Activated CD4-positive, alpha-beta T cell treated with anti-CD3 and anti-CD28 coated beads for 4 hours (primary cell): ENCODE measurements around the gene KRT16.
"Not testable (repeated sequence)": the region's sequence is repeated elsewhere in the genome, so short reads cannot be mapped to it uniquely, and the experiment has no call there.

Source experiments
- DNase-seq, 2 donors: peaks; one replicate each; pipeline ENCODE4 v3.0.0-alpha.2; 2020

Gene KRT16

DNA sequence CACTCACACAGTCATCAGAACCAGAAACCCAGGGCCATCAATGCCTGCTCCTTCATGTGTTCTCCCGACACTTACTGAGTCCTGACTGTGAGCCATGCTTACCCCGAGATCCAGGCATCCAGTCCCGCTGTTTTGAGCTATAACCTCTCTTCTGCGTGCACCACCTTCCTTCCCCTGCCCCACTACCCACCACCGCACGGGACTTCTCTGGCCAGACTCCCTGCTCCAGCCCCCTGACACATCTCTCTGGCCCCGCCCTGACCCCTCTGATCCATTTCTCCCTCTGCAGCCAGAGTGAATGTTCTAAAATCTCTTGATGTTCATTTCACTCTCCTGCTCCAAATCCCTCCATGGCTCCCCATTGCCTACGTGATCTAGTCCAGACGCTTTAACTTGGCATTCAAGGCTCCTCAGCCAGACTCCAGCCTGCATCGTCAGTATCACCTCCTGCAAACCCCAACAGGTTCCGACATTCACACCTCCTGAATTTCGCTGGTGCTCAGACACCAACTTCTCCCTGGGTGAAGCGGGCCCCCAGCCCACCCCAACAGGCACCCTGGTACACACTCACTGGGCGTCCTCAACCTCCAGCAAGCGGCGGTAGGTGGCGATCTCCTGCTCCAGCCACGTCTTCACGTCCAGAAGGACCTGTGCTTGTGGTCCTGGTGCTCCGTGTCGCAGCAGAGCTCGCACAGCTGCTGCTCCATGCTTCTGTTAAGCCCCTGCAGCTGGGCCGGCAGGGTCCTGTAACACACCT, 14.9 kb upstream of the KRT16 start:
- no peak for DNase-seq

DNA sequence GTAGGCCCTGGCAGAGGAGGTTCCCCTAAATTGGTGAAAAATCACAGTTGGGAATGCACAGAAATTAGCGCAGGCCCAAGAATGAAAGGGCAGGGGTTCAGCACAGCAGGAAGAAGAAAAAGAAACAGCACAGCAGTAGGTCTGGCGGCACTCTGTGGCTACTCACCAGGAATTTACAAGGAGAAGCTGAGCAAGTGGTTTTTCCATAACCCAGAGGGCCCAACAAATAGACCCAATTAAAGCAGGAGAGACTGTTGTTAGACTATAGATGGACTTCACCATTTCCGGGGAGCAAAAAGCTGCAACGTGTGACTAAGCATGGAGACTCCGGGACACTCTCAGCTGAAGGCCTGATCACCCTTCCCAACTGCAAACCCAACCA, 14.3 kb upstream of the KRT16 start:
- DNase-seq = not testable (repeated sequence)

- DNase-seq = not testable (repeated sequence)
Measured at GRCh38 chr17:41626028-41626913, 13.7 kb upstream of the KRT16 start.

DNA sequence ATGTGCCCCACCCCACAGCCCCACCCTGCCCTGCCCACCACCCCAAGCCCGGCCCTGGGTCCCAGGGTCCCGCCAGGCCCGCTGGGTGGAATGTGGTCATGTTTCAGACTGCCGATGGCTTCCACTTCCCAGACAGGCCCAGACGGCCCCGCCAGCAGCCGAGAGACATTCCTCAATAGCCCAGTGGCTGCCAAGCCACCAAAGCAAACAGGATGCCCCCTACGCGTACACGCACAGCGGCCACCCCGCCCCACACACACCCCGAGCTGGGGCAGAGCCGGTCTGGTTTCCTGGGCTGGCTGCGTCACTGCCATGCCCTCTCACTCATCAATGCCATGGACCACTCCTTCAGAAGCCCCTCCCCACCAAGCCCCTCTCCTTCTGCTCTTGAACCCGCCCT, 13.0 kb upstream of the KRT16 start:
- no peak for DNase-seq

GRCh38 chr17:41624208-41625101, 11.9 kb upstream of the KRT16 start, which contains the start of gene KRT17:
KRT17 (minus strand) TSS chr17:41624575; CDS start chr17:41624509, 66 bp downstream.
- DNase-seq = no peak

GRCh38 chr17:41623184-41623861, 10.8 kb upstream of the KRT16 start:
- not testable (repeated sequence) for DNase-seq

DNA sequence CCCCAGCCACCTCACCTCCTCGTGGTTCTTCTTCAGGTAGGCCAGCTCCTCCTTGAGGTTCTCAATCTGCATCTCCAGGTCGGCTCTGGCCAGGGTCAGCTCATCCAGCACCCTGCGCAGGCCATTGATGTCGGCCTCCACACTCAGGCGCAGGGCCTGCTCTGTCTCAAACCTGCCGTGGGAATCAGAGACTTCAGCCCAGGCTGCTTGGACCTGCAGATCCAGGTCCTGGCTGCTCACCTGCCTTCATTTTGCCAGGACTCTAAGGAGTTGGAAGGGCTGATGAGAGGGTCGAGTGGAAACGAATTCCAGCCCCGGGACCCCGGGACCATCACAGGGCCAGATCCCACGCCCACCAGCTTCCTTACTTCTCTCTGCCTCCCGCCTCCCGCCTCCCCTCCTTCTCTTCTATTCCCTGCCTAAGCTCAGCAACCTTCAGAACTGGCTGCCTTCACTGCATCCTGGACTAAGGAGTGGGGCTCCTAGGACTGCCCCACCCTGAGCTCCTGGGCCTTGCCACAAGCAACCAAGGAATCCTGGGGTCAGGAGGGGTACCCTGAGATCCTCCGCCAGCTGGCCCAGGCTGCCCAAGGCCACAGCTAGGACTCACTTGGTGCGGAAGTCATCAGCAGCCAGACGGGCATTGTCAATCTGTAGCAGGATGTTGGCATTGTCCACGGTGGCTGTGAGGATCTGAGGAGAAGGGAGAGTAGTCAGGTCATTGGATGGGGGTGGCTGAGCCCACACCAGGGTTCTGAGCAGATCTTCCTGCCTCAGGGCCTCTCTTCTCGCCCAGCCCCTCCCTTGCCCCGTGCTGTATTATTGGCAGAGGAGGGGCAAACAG, 10.0 kb upstream of the KRT16 start:
- DNase-seq = not testable (repeated sequence)

DNA sequence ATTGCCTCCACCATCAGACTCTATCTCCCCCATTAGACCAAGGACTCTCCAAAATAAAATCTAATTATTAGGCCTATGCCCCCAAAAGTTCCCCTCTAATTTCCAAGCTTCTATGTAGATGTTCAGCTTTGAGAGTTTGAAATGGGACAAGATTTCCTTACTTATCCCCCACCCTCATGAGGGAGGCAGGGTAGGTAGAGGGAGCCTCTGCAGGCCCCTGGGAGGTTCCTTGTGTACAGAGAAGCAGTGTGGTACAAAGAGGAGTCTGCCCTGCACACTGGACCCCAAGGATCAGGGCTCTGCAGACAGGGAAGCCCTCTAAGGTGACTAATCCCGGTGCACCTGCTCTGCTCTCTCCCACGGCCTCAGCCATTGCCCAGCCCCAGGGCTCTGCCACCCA, 9.3 kb upstream of the KRT16 start:
- DNase-seq = no peak

- not testable (repeated sequence) for DNase-seq
Measured at GRCh38 chr17:41621435-41621817, 8.9 kb upstream of the KRT16 start.

DNA sequence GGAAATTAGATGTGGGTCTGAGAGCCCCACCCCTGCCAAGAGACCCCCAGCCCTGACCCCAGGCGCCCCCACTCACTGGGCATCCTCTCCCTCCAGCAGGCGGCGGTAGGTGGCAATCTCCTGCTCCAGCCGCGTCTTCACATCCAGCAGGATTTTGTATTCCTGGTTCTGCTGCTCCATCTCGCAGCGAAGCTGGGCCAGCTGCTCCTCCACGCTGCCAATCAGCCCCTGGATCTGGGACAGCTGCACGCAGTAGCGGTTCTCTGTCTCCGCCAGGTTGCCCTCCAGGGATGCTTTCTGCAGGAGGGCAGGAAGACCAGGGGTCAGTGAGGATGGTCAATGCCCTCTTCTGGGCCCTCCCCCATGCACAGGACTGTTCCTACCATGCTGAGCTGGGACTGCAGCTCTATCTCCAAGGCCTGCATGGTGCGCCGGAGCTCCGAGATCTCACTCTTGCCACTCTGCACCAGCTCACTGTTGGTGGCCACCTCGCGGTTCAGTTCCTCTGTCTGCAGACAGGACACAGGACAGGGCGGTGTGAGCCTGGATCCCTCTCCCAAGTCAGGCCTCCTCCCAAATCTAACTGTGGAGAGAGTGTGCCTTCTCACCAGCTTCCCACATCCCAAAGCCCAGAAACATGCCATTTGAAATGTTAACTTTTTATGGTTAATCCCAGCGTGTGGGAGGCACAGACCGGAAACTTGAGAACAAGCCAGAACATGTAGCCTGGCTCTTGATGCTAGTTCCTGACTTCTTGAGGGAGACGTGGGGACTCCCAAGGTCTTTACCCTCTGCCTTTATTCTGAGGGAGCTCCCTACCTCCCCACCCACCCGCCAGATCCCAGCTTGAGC, 8.2 kb upstream of the KRT16 start:
- no peak for DNase-seq

GRCh38 chr17:41619927-41620582, 7.5 kb upstream of the KRT16 start:
- DNase-seq = not testable (repeated sequence)

GRCh38 chr17:41619036-41619926, 6.7 kb upstream of the KRT16 start:
- DNase-seq = no peak

GRCh38 chr17:41618341-41619035, 5.9 kb upstream of the KRT16 start:
- no peak for DNase-seq

GRCh38 chr17:41617698-41618097, 5.1 kb upstream of the KRT16 start:
- DNase-seq = no peak

- DNase-seq = no peak
Measured at GRCh38 chr17:41617136-41617535, 4.6 kb upstream of the KRT16 start.

- not testable (repeated sequence) for DNase-seq
Measured at GRCh38 chr17:41616486-41616885, 3.9 kb upstream of the KRT16 start.

- no peak for DNase-seq
Measured at GRCh38 chr17:41615454-41615853, 2.9 kb upstream of the KRT16 start.

DNA sequence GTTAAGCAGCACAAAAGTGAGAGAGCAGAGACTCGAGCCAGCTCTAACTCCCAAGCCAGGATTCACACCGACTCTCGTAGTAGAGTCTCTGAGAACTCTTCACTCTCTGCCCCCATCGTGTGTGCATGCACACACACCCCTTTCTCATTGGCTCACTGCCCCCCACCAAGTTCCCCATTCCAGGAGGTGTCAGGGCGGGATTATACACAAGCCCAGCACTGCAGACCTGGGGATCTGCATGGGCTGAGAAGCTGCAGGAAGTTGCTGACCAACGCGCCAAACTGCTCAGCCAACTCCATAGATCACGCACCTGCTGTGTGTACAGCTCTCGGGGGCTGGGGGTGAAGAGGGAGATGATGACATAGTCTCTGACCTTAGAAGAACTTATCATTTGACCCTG, 2.2 kb upstream of the KRT16 start:
- not testable (repeated sequence) for DNase-seq
